GM12873 (cell line): ENCODE results near the gene TRIAP1.

Source experiments
- CTCF ChIP-seq: IDR thresholded peaks from 2 replicates; pipeline ENCODE4 v1.5.1; 2012; ENCODE audit warnings: low read depth, mild to moderate bottlenecking, moderate library complexity, low read length, control low read depth; ENCODE audit not compliant: insufficient read depth; ENCODE audit errors: missing control alignments

TRIAP1 gene

GRCh38 chr12:120485961-120486881 lies 40.0 kb upstream of the TRIAP1 start:
- TF ChIP-seq CTCF = no peak

- TF ChIP-seq CTCF = no peak
Measured at GRCh38 chr12:120483621-120484020, 37.4 kb upstream of the TRIAP1 start.

- no peak for TF ChIP-seq CTCF
Measured at GRCh38 chr12:120481022-120481767, 35.0 kb upstream of the TRIAP1 start.

GRCh38 chr12:120480211-120480610 lies 34.0 kb upstream of the TRIAP1 start:
- no peak for TF ChIP-seq CTCF

- TF ChIP-seq CTCF = no peak
Measured at GRCh38 chr12:120479458-120479857, 33.3 kb upstream of the TRIAP1 start.

- TF ChIP-seq CTCF = no peak
Measured at GRCh38 chr12:120475643-120476042, 29.5 kb upstream of the TRIAP1 start.

GRCh38 chr12:120474616-120474960 lies 28.4 kb upstream of the TRIAP1 start:
- no peak for TF ChIP-seq CTCF
